Osteocyte (in vitro differentiated cells): Measurements from ENCODE around the gene EPB41L2. TPM values are rescaled to one million over a fixed set of nuclear protein-coding genes. Genes with fewer than 3 reads are reported as not detected.

ENCODE experiments used
- DNase-seq: peaks from one replicate; pipeline ENCODE4 v3.0.0; 2021; ENCODE audit warnings: mixed read lengths; ENCODE audit not compliant: unreplicated experiment; ENCODE audit errors: extremely low spot score
- H3K27ac Mint-ChIP-seq: one replicate; pipeline ENCODE4 v1.8.0; 2021; ENCODE audit warnings: mild to moderate bottlenecking, mixed read lengths; ENCODE audit not compliant: unreplicated experiment
- H3K27me3 Mint-ChIP-seq: one replicate; pipeline ENCODE4 v1.8.0; 2021; ENCODE audit warnings: mixed read lengths; ENCODE audit not compliant: unreplicated experiment
- H3K36me3 Mint-ChIP-seq: one replicate; pipeline ENCODE4 v1.8.0; 2021; ENCODE audit warnings: mixed read lengths; ENCODE audit not compliant: unreplicated experiment
- H3K4me1 Mint-ChIP-seq: one replicate; pipeline ENCODE4 v1.8.0; 2021; ENCODE audit warnings: mixed read lengths; ENCODE audit not compliant: unreplicated experiment
- H3K4me3 Mint-ChIP-seq: one replicate; pipeline ENCODE4 v1.8.0; 2021; ENCODE audit warnings: mild to moderate bottlenecking, moderate library complexity, mixed read lengths; ENCODE audit not compliant: unreplicated experiment
- H3K9me3 Mint-ChIP-seq: one replicate; pipeline ENCODE4 v1.8.0; 2021; ENCODE audit warnings: mixed read lengths; ENCODE audit not compliant: unreplicated experiment
- total RNA-seq: library from RNA; stranded (reverse); gene quantifications from 2 replicates; pipeline ENCODE4 v1.2.1, GENCODE V29; 2021
- TF ChIP-seq, protein P1 (sequence below): fragments of 200-600 bp; sonication (generic); IDR thresholded peaks from 2 replicates; pipeline ENCODE4 v1.5.0; 2021; ENCODE audit warnings: antibody characterized with exemption, mild to moderate bottlenecking, moderate library complexity

Gene EPB41L2
- total RNA-seq, 1 donor from 2014 or later, result 65.3 TPM

DNA sequence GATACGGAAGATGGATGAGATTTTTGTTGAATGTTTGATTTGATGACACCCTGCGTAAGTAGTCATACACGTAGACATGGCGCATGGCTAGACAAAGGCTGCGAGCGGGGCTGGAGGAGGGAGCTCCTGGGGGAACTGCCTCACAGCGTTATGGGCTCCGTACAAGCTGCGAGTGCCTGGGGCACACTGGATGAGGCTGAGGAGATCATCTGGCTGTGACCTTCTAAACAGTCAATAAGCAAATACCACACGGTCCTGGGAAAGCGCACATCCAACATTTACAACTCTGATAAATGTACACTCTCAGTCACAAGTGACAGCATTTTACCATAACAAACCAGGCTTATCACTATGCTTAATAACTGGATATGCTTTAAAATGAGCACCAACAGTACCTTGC is 198.7 kb downstream of the EPB41L2 start:
- Mint-ChIP-seq H3K27me3 (no peaks in the 10 kb centered on the region), H3K4me1 (peaks cover 16% of the 10 kb centered on the region), H3K9me3 (no peaks in the 10 kb centered on the region), H3K36me3 (peaks cover 16% of the 10 kb centered on the region), H3K4me3 (no peak overlapping the region), H3K27ac (no peak overlapping the region)
- TF ChIP-seq, protein P1, sequence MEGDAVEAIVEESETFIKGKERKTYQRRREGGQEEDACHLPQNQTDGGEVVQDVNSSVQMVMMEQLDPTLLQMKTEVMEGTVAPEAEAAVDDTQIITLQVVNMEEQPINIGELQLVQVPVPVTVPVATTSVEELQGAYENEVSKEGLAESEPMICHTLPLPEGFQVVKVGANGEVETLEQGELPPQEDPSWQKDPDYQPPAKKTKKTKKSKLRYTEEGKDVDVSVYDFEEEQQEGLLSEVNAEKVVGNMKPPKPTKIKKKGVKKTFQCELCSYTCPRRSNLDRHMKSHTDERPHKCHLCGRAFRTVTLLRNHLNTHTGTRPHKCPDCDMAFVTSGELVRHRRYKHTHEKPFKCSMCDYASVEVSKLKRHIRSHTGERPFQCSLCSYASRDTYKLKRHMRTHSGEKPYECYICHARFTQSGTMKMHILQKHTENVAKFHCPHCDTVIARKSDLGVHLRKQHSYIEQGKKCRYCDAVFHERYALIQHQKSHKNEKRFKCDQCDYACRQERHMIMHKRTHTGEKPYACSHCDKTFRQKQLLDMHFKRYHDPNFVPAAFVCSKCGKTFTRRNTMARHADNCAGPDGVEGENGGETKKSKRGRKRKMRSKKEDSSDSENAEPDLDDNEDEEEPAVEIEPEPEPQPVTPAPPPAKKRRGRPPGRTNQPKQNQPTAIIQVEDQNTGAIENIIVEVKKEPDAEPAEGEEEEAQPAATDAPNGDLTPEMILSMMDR, result no peak
- no peak for DNase-seq

DNA sequence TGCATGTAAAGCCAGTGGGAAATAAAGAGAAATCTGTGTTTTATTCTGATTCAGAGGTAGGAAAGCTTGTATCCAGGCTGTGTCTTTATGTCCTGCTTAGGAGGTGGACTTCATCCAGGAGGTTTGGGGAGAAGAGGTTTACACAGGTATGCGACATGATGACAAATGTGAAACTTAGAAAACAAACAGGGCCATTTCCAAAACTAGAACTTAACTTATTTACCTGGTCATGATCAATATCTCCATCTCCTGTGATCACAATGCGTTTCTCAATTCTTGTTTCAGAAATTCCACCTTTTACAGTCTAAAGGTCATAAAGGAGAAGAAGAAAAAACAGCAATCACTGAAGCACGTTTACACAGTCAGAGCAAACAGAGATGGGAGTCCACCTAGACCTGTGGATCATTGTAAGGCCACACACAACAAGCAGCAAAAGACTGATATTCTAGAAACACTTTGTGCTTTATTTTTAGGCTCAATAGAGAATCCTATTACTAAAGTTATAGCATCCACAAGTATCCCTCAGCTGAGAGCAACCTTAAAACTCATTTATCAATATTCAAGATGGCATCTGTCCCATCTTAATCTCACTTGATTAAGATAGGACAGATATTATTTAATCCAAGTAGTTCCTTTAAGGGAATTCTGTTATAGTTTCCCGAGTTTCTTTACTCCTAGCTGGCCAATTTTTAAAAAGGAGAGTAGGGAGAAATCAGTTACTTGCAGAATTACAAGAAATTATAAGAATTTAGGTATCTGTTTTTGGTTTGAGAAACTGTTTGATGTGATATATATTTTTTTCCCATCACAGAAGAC is 199.4 kb downstream of the EPB41L2 start:
- H3K9me3 Mint-ChIP-seq, result no peaks in the 10 kb centered on the region
- H3K4me1 Mint-ChIP-seq, result peaks cover 8% of the 10 kb centered on the region
- no peaks in the 10 kb centered on the region for H3K27me3 Mint-ChIP-seq
- peaks cover 15% of the 10 kb centered on the region for H3K36me3 Mint-ChIP-seq
- TF ChIP-seq, protein P1, result no peak
- H3K27ac Mint-ChIP-seq, result no peak overlapping the region
- DNase-seq, result no peak
- no peak overlapping the region for H3K4me3 Mint-ChIP-seq

DNA sequence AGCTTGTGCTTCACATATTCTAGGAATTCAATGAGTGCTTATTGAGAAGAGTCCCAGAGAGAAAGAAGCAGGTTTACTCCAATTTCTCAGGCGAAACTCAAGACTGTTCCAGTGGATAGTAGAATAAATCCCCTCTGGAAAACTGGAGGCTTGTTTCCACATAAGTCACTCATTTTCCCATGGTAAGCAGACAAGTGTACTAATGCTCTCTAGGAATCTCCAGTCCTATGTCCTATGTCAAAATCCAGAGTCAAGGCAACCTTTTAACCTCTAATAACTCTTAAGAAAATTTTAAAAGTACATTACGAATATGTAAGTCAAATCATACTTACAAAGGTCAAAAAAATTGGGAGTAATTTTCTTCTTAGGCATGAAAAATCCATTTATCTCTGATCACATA is 200.7 kb downstream of the EPB41L2 start:
- no peaks in the 10 kb centered on the region for H3K27me3 Mint-ChIP-seq

DNA sequence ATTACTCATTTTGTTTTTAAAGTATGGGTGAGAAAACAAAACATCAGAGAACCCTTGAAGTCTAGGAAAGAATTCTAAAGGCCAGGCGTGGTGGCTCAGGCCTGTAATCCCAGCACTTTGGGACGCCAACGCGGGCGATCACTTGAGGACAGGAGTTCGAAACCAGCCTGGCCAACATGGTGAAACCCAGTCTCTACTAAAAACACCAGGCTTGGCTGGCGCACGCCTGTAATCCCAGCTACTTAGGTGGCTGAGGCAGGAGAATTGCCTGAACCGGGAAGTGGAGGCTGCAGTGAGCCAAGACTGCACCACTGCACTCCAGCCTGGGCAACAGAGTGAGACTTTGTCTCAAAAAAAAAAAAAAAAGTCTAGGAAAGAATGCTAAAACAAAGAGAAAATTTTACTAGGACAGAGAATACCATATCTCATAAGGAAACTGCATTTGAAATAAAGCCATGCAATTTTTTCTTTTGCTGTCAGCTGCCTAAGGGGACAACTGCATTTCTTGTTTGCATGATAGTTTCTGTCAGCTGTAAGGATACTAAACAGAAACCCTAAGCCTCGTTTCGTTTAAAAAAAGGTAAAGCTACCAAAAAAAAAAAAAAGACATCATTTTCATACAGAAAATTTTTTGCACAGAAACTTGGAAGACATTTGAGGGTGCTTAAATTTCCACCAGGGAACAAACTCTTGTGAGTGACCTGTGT is 203.7 kb downstream of the EPB41L2 start:
- peaks cover under 1% of the 10 kb centered on the region for H3K4me1 Mint-ChIP-seq
- no peaks in the 10 kb centered on the region for H3K27me3 Mint-ChIP-seq
- DNase-seq, result no peak
- TF ChIP-seq, protein P1, result no peak
- H3K36me3 Mint-ChIP-seq, result peaks cover 18% of the 10 kb centered on the region
- no peak overlapping the region for H3K27ac Mint-ChIP-seq
- H3K9me3 Mint-ChIP-seq, result peaks cover 9% of the 10 kb centered on the region
- H3K4me3 Mint-ChIP-seq, result no peak overlapping the region

More for the DNA sequence above, 200.7 kb downstream of the EPB41L2 start:
- TF ChIP-seq, protein P1, result no peak
- Mint-ChIP-seq H3K27ac (no peak overlapping the region), H3K4me3 (no peak overlapping the region), H3K9me3 (no peaks in the 10 kb centered on the region), H3K4me1 (no peaks in the 10 kb centered on the region), H3K36me3 (peaks cover 15% of the 10 kb centered on the region)
- no peak for DNase-seq

DNA sequence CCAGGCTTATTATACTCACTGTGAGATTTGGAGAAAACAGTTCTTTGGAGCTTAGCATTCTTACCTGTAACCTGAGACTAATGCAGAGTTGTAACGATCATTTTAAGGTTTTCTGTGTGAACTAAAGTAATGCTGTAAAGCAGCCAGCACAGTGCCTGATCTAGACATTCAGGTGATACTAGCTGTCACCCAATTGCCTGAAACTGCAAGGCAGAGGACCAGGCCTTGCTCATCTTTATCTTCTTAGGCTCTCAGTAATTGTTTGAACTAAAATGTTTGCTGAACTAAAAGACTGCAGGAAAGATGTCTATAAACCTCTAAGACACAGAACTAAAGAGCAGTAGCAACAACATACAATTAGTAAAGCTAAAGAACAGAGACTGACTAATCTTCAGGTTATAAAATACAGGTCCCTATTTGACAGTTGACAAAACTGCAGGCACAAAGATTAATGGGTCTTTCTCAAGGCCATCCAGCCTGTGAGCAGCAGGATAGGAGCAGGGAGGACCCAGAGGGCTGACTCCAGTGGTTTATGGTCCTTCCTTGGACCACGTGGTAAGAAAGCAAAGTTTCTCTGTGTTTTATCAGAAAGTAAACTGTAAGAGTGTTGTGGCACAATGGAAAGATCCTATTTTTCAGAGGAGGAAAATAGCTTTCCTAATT is 204.4 kb downstream of the EPB41L2 start:
- peaks cover 9% of the 10 kb centered on the region for H3K9me3 Mint-ChIP-seq
- H3K27ac Mint-ChIP-seq, result no peak overlapping the region

More for the DNA sequence above, 204.4 kb downstream of the EPB41L2 start:
- Mint-ChIP-seq H3K4me3 (no peak overlapping the region), H3K27me3 (no peaks in the 10 kb centered on the region), H3K36me3 (peaks cover 14% of the 10 kb centered on the region), H3K4me1 (peaks cover 7% of the 10 kb centered on the region)
- DNase-seq, result no peak
- TF ChIP-seq, protein P1, result no peak
